Measurements from ENCODE around the gene KNCN.

KNCN gene

GRCh38 chr1:46523496-46524353 lies 27.7 kb downstream of the KNCN start:
- DNase-seq (ENCODE audit: low read depth) = no peak

- DNase-seq (ENCODE audit: low read depth) = no peak
Observed at GRCh38 chr1:46522969-46523320, 28.5 kb downstream of the KNCN start.

- peak; percentile 89 for DNase-seq (ENCODE audit: low read depth)
Observed at GRCh38 chr1:46522184-46522968, 29.1 kb downstream of the KNCN start.

GRCh38 chr1:46521414-46521813 lies 30.0 kb downstream of the KNCN start:
- DNase-seq (ENCODE audit: low read depth) = no peak

- DNase-seq (ENCODE audit: low read depth) = peak; percentile 86
Observed at GRCh38 chr1:46520063-46520911, 31.2 kb downstream of the KNCN start.

GRCh38 chr1:46519209-46519608 lies 32.2 kb downstream of the KNCN start:
- peak; percentile 29 for DNase-seq (ENCODE audit: low read depth)

GRCh38 chr1:46517932-46518498 lies 33.4 kb downstream of the KNCN start:
- DNase-seq (ENCODE audit: low read depth) = no peak

GRCh38 chr1:46517010-46517600 lies 34.3 kb downstream of the KNCN start:
- no peak for DNase-seq (ENCODE audit: low read depth)

GRCh38 chr1:46516200-46516950 lies 35.1 kb downstream of the KNCN start:
- no peak for DNase-seq (ENCODE audit: low read depth)

- no peak for DNase-seq (ENCODE audit: low read depth)
Observed at GRCh38 chr1:46515576-46515975, 35.9 kb downstream of the KNCN start.

- DNase-seq (ENCODE audit: low read depth) = no peak
Observed at GRCh38 chr1:46513536-46513935, 37.9 kb downstream of the KNCN start.

- DNase-seq (ENCODE audit: low read depth) = no peak
Observed at GRCh38 chr1:46512792-46513190, 38.7 kb downstream of the KNCN start.

- no peak for DNase-seq (ENCODE audit: low read depth)
Observed at GRCh38 chr1:46512135-46512791, 39.2 kb downstream of the KNCN start.

GRCh38 chr1:46510998-46511365 lies 40.5 kb downstream of the KNCN start:
- DNase-seq (ENCODE audit: low read depth) = no peak

- DNase-seq (ENCODE audit: low read depth) = no peak
Observed at GRCh38 chr1:46510341-46510997, 41.0 kb downstream of the KNCN start.

- peak; percentile 47 for DNase-seq (ENCODE audit: low read depth)
Observed at GRCh38 chr1:46508757-46509156, 42.7 kb downstream of the KNCN start.

- peak; percentile 42 for DNase-seq (ENCODE audit: low read depth)
Observed at GRCh38 chr1:46506470-46507219, 44.8 kb downstream of the KNCN start.

- no peak for DNase-seq (ENCODE audit: low read depth)
Observed at GRCh38 chr1:46503421-46503820, 48.0 kb downstream of the KNCN start.

- no peak for DNase-seq (ENCODE audit: low read depth)
Observed at GRCh38 chr1:46501528-46501927, 49.9 kb downstream of the KNCN start.
